Tibial nerve (tissue), 4 donors: ENCODE measurements around the gene HLA-DOA. TPM values are rescaled to one million over a fixed set of nuclear protein-coding genes. Genes with fewer than 3 reads are reported as not detected.

ENCODE experiments used
- DNase-seq, 2 donors: peaks; one replicate each; pipeline ENCODE4 v3.0.0-alpha.2; 2019; ENCODE audit warnings: low spot score in 2 of 2
- H3K27ac ChIP-seq, 4 donors: fragments of 200-600 bp; sonication (generic) in 3 of 4; one replicate each; pipeline ENCODE4 v1.5.1; 2017 to 2019; ENCODE audit warnings: mild to moderate bottlenecking in 1 of 4
- H3K27me3 ChIP-seq, 2 donors: fragments of 200-600 bp; sonication (generic) in 1 of 2; one replicate each; pipeline versions ENCODE4 v1.5.1 to v1.6.0; 2017 to 2019
- H3K36me3 ChIP-seq, 3 donors: fragments of 200-600 bp; sonication (generic); one replicate each; pipeline ENCODE4 v1.5.1; 2018 to 2019
- H3K4me1 ChIP-seq, 4 donors: fragments of 200-600 bp; sonication (generic) in 3 of 4; one replicate each; pipeline ENCODE4 v1.5.1; 2017 to 2019
- H3K4me3 ChIP-seq, 4 donors: fragments of 200-600 bp; sonication (generic) in 3 of 4; one replicate each; pipeline ENCODE4 v1.5.1; 2017 to 2019; ENCODE audit warnings: mild to moderate bottlenecking in 1 of 4, moderate library complexity in 1 of 4
- H3K9me3 ChIP-seq, 4 donors: fragments of 200-600 bp; sonication (generic) in 3 of 4; one replicate each; pipeline ENCODE4 v1.5.1; 2017 to 2019
- CTCF ChIP-seq, 5 experiments: fragments of 200-600 bp in 3 of 5; fragments of 450-650 bp in 2 of 5; sonication (generic) in 3 of 5; IDR thresholded peaks; one replicate each; pipeline ENCODE4 v1.5.1; 2016 to 2019; ENCODE audit warnings: antibody characterized with exemption in 5 of 5, mild to moderate bottlenecking in 3 of 5, moderate library complexity in 2 of 5
- EP300 ChIP-seq, 2 donors: sonication (generic); formaldehyde crosslinking; IDR thresholded peaks; one replicate each; pipeline ENCODE4 v1.6.1; 2017; ENCODE audit warnings: antibody characterized with exemption in 2 of 2, mild to moderate bottlenecking in 1 of 2
- POLR2A ChIP-seq, 2 donors: fragments of 450-650 bp; IDR thresholded peaks; one replicate each; pipeline ENCODE4 v1.6.1; 2017; ENCODE audit warnings: antibody characterized with exemption in 2 of 2, mild to moderate bottlenecking in 2 of 2, moderate library complexity in 2 of 2
- WGBS, 2 donors: methylation state at CpG; one replicate each; pipeline ENCODE4 v1.1.5; 2018; 5-methylcytosine and 5-hydroxymethylcytosine counted together
- total RNA-seq, 4 donors: library from RNA; depleted of rRNA; stranded (reverse); fragments of >200 nt; gene quantifications; one replicate each; pipeline ENCODE4 v1.1.0, GENCODE V29; 2016

HLA-DOA gene
- total RNA-seq, 4 donors from 2014 or later: 3.0 to 17.7 (median 8.4) TPM

- no peaks in the 10 kb centered on the region for H3K36me3 ChIP-seq
- peak overlapping the region in 1 of 4 donors; percentile 46 for H3K27ac ChIP-seq
- no peak for DNase-seq
- H3K9me3 ChIP-seq: no peaks in the 10 kb centered on the region
- TF ChIP-seq CTCF (IDR thresholded peaks at IDR 0.05) (no peak), POLR2A (IDR thresholded peaks at IDR 0.05) (no peak), EP300 (IDR thresholded peaks at IDR 0.05) (no peak)
- no peak overlapping the region for H3K4me3 ChIP-seq
- WGBS, 2 donors: 79 to 82% methylated on average over 11 of the region's 11 CpGs
- H3K27me3 ChIP-seq: peaks cover 0 to 18% of the 10 kb centered on the region in 2 donors
- H3K4me1 ChIP-seq: peaks cover 0 to 37% (median 20%) of the 10 kb centered on the region in 4 donors
Measured at GRCh38 chr6:33015798-33016197, 6.4 kb upstream of the HLA-DOA start.

DNA sequence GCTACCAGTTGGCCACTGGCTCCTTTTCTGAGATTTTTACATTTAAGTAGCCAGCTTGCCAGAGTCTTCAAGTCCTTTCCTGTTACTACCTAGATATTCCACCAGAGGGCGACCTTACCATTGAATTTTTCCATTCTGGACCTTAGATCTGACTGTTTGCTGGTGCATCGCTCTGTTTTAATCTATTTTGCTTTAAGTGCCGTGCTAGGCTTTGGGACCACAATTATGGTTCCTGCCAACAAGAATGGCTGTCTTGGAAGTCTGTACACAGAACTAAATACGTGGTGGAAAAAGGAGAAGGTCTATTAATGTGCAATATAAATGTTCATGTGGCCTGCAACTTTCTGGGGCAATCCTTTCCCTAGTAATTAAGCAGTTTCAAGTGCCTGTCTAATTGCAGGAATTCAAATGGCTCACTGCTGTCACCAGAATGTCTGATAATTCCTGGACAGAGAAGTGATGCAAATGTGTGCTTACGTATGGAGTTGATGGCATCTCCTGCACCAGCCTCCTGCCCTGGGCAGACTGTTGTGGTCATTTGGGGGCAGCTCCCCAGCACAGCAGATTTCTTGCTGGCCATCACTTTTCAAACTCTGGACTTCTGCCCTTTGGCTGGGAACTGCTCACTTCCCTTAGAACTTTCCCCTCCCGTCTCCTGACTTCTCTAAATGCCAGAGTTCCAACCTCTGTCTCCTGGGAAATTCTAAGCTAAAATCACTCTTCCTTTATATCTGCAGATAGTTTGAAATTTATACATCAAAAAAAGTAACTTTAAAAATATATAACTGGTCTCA, 5.6 kb upstream of the HLA-DOA start:
- peak in 1 of 2 donors; percentile 71 for DNase-seq
- H3K36me3 ChIP-seq: no peaks in the 10 kb centered on the region
- WGBS, 2 donors: 7 to 8% methylated on average over 6 of the region's 6 CpGs
- H3K4me3 ChIP-seq: no peak overlapping the region
- peak overlapping the region in 2 of 4 donors; percentile 10 to 46 for H3K27ac ChIP-seq
- peaks cover 0 to 24% of the 10 kb centered on the region in 2 donors for H3K27me3 ChIP-seq
- no peaks in the 10 kb centered on the region for H3K9me3 ChIP-seq
- TF ChIP-seq POLR2A (IDR thresholded peaks at IDR 0.05): no peak
- peak; percentile 65 to 88 (median 73) for TF ChIP-seq CTCF (IDR thresholded peaks at IDR 0.05)
- no peak for TF ChIP-seq EP300 (IDR thresholded peaks at IDR 0.05)
- peaks cover 0 to 31% (median 18%) of the 10 kb centered on the region in 4 donors for H3K4me1 ChIP-seq

DNA sequence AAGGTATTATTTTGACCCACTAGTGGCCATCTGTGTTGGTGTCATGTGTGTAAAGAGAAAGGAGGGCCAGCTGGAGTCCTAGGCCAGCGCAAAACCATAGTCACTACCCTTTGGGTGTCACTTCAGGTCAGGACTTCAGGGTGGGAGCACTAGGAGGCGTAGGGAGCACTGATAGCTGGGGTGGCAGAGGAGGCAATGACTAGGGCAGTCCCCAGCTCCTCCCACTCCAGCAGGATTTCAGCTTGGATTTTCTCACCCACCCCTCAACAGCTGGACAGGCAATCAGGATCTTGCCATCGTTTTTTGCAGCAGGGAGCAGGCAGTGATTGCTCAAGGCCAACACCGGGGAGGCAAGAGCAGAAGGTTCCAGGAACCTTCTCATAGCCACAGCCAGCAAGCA, 4.2 kb upstream of the HLA-DOA start:
- Histone ChIP-seq H3K4me3 (no peak overlapping the region), H3K4me1 (peaks cover 0 to 25% (median 7%) of the 10 kb centered on the region in 4 donors), H3K9me3 (no peaks in the 10 kb centered on the region), H3K27ac (no peak overlapping the region), H3K36me3 (no peaks in the 10 kb centered on the region), H3K27me3 (peaks cover 0 to 24% of the 10 kb centered on the region in 2 donors)
- DNase-seq: no peak
- TF ChIP-seq POLR2A (IDR thresholded peaks at IDR 0.05) (no peak), EP300 (IDR thresholded peaks at IDR 0.05) (no peak)
- WGBS, 2 donors: 45 to 50% methylated on average over 4 of the region's 4 CpGs

DNA sequence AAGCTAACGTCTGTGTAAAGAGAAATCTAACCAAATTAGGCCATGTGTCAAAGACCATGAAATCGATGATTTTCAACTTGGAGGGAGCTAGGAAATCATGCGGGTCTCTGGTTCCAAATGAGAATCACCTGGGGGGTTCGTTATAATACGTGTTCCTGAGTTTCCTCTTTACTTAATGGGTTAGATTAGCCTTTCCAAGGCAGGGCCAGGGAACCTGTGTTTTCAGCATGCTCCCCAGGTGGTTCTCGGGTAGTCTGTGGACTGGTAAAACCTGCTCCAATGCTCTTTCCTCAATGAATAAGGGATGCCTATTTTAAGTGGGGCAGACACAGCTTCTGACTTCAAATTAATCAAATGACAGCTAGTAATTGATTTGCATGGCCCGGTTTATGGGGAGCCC, 965 bp upstream of the HLA-DOA start:
- peaks cover 0 to 24% of the 10 kb centered on the region in 2 donors for H3K27me3 ChIP-seq
- peaks cover 0 to 16% (median 0%) of the 10 kb centered on the region in 4 donors for H3K4me1 ChIP-seq
- H3K36me3 ChIP-seq: no peaks in the 10 kb centered on the region
- TF ChIP-seq EP300 (IDR thresholded peaks at IDR 0.05): no peak
- TF ChIP-seq CTCF (IDR thresholded peaks at IDR 0.05): no peak
- TF ChIP-seq POLR2A (IDR thresholded peaks at IDR 0.05): no peak
- no peaks in the 10 kb centered on the region for H3K9me3 ChIP-seq
- no peak overlapping the region for H3K4me3 ChIP-seq
- peak overlapping the region in 1 of 4 donors; percentile 75 for H3K27ac ChIP-seq
- 62 to 70% methylated on average over 7 of the region's 7 CpGs for WGBS, 2 donors
- no peak for DNase-seq

GRCh38 chr6:33007831-33008400, 1.5 kb downstream of the HLA-DOA start:
- 88% methylated on average over 26 of the region's 26 CpGs for WGBS, 2 donors
- H3K4me1 ChIP-seq: peaks cover 0 to 6% (median 0%) of the 10 kb centered on the region in 4 donors
- no peak overlapping the region for H3K27ac ChIP-seq
- no peaks in the 10 kb centered on the region for H3K36me3 ChIP-seq
- H3K4me3 ChIP-seq: no peak overlapping the region
- no peak for TF ChIP-seq POLR2A (IDR thresholded peaks at IDR 0.05)
- TF ChIP-seq CTCF (IDR thresholded peaks at IDR 0.05): no peak
- TF ChIP-seq EP300 (IDR thresholded peaks at IDR 0.05): no peak
- H3K27me3 ChIP-seq: peaks cover 0 to 15% of the 10 kb centered on the region in 2 donors
- no peaks in the 10 kb centered on the region for H3K9me3 ChIP-seq
- no peak for DNase-seq
